NB4 (cell line): ENCODE results near the gene CCNY.

ENCODE experiments used
- CTCF ChIP-seq: IDR thresholded peaks from one replicate; pipeline ENCODE4 v1.5.1; 2012; ENCODE audit warnings: low read depth, low read length
- POLR2A ChIP-seq: IDR thresholded peaks from 2 replicates; pipeline ENCODE4 v1.6.1; 2011; ENCODE audit warnings: mild to moderate bottlenecking; ENCODE audit not compliant: insufficient read length; ENCODE audit errors: extremely low read depth

- TF ChIP-seq CTCF (no peak), POLR2A (no peak)
Observed at GRCh38 chr10:35365994-35366393, 29.7 kb downstream of the CCNY start.
